Pancreas (tissue), 10 donors: ENCODE measurements around the gene PSD4. TPM values are rescaled to one million over a fixed set of nuclear protein-coding genes. Genes with fewer than 3 reads are reported as not detected.

Source experiments
- ATAC-seq, 4 donors: fragments of 200-7000 bp; cut with Tn5 transposase; one replicate each; pipeline versions ENCODE4 v1.8.0 to v1.9.1; 2020; ENCODE audit warnings: mild to moderate bottlenecking in 4 of 4, moderate library complexity in 4 of 4
- DNase-seq, 6 donors: peaks; one replicate each; pipeline ENCODE4 v3.0.0-alpha.2; 2020
- FAIRE-seq: peaks from 2 replicates; lab custom pipeline; 2012; peaks lifted over from hg19 to GRCh38; lab: Jason Lieb, UNC
- H3K27ac ChIP-seq, 4 donors: fragments of 200-600 bp; sonication (generic); 1 replicate in 3 of 4; 2 replicates in 1 of 4; pipeline versions ENCODE4 v1.5.0 to v1.8.0; 2020
- H3K27me3 ChIP-seq, 4 donors: fragments of 200-600 bp; one replicate each; pipeline ENCODE4 v1.8.0; 2021
- H3K36me3 ChIP-seq, 3 donors: fragments of 200-600 bp; sonication (generic) in 1 of 3; one replicate each; pipeline versions ENCODE4 v1.5.0 to v1.8.0; 2020 to 2021
- H3K4me1 ChIP-seq, 3 donors: fragments of 200-600 bp; one replicate each; pipeline ENCODE4 v1.8.0; 2021
- H3K4me3 ChIP-seq, 4 donors: fragments of 200-600 bp; sonication (generic) in 2 of 4; one replicate each; pipeline versions ENCODE4 v1.5.0 to v1.8.0; 2020 to 2021
- H3K9me3 ChIP-seq, 4 donors: fragments of 200-600 bp; one replicate each; pipeline ENCODE4 v1.8.0; 2021
- CTCF ChIP-seq, 4 donors: fragments of 200-600 bp; sonication (generic) in 3 of 4; IDR thresholded peaks; one replicate each; pipeline versions ENCODE4 v1.5.0 to v1.8.0; 2021; ENCODE audit warnings: antibody characterized with exemption in 4 of 4
- WGBS, 2 donors: extraction: QIAGEN DNeasy Blood & Tissue Kit; methylation state at CpG; one replicate each; pipeline ENCODE4 v1.1.7; 2013; 5-methylcytosine and 5-hydroxymethylcytosine counted together
- intact Hi-C, 3 donors: fragments of 100-400 bp; cut with DNase I; formaldehyde crosslinking; loops; one replicate each; pipeline versions ENCODE4 v1.11.1 to v1.14.2; 2022
- polyA plus RNA-seq, 2 donors: library from polyadenylated mRNA; stranded (reverse); fragments of 200-250 nt; gene quantifications; one replicate each; pipeline ENCODE4 v1.2.3, GENCODE V29; 2013
- total RNA-seq, 6 donors: library from RNA; stranded (reverse); fragmentation: NEBNext Ultra II Directional in 4 of 6; extraction: Animal tissue kit (Norgen Biotek cat#: 25700) in 4 of 6; gene quantifications; one replicate each; pipeline versions ENCODE4 v1.2.1 to v1.2.4, GENCODE V29; 2021 to 2023
- donor health status: healthy with polysubstance abuse.
- donor health status: DM: no; HTN: no; CAD: no; lungs with moderate emphysema.
- donor health status: DM: no; HTN: no; CAD: no.
- donor health status: control.
- donor health status: control.
- donor health status: Bipolar disorder and iron deficiency.
- donor health status: DM: yes; HTN: yes; CAD: no.
- donor health status: DM: no; HTN: no; CAD: no.
- donor health status: DM: no; HTN: no; CAD: no.
- donor health status: DM: yes; HTN: yes; CAD: no.

The PSD4 gene
- total and polyA plus RNA-seq, 8 donors: 15.9 to 37.6 (median 26.0) TPM

GRCh38 chr2:113248997-113249770 lies 75.4 kb downstream of the PSD4 start:
- no peaks in the 10 kb centered on the region for H3K27me3 ChIP-seq
- intact Hi-C loops: loop anchor here in 1 of 3 donors (2.0 kb wide), 1 partner anchor 122 kb away; no protein-coding TSS in a partner anchor
- DNase-seq (peak; percentile 61 to 85 (median 80)), ATAC-seq (peak; percentile 84 to 97 (median 92)), FAIRE-seq (no peak)
- WGBS, 2 donors: 28 to 37% methylated on average over 10 of the region's 10 CpGs
- no peaks in the 10 kb centered on the region for H3K9me3 ChIP-seq
- TF ChIP-seq CTCF (IDR thresholded peaks at IDR 0.05): peak; percentile 78 to 92 (median 88)
- no peak overlapping the region for H3K4me3 ChIP-seq
- H3K4me1 ChIP-seq: peaks cover 0 to 3% (median 0%) of the 10 kb centered on the region in 3 donors
- H3K27ac ChIP-seq: no peak overlapping the region
- H3K36me3 ChIP-seq: no peaks in the 10 kb centered on the region

GRCh38 chr2:113251118-113251517 lies 77.3 kb downstream of the PSD4 start:
- Histone ChIP-seq H3K4me1 (peaks cover 0 to 3% (median 0%) of the 10 kb centered on the region in 3 donors), H3K4me3 (no peak overlapping the region), H3K27me3 (no peaks in the 10 kb centered on the region), H3K9me3 (no peaks in the 10 kb centered on the region), H3K36me3 (no peaks in the 10 kb centered on the region), H3K27ac (no peak overlapping the region)
- ATAC-seq (no peak), FAIRE-seq (no peak), DNase-seq (no peak)
- intact Hi-C loops: loop anchor here in 2 of 3 donors (10.0 kb wide), 1 partner anchor 114 kb away; no protein-coding TSS in a partner anchor
- 61 to 77% methylated on average over 7 of the region's 7 CpGs for WGBS, 2 donors
- TF ChIP-seq CTCF (IDR thresholded peaks at IDR 0.05): no peak

GRCh38 chr2:113252047-113252590 lies 78.3 kb downstream of the PSD4 start:
- H3K4me3 ChIP-seq: no peak overlapping the region
- no peak overlapping the region for H3K27ac ChIP-seq
- H3K4me1 ChIP-seq: peaks cover 0 to 3% (median 0%) of the 10 kb centered on the region in 3 donors
- FAIRE-seq (no peak), ATAC-seq (no peak), DNase-seq (no peak)
- no peaks in the 10 kb centered on the region for H3K9me3 ChIP-seq
- H3K36me3 ChIP-seq: no peaks in the 10 kb centered on the region
- no peaks in the 10 kb centered on the region for H3K27me3 ChIP-seq
- intact Hi-C loops: loop anchor here in 2 of 3 donors (10.0 kb wide), 1 partner anchor 113 kb away; no protein-coding TSS in a partner anchor
- TF ChIP-seq CTCF (IDR thresholded peaks at IDR 0.05): no peak
- WGBS, 2 donors: 88 to 96% methylated on average over 3 of the region's 3 CpGs

- intact Hi-C loops: loop anchor here in 2 of 3 donors (10.0 kb wide), 1 partner anchor 111 kb away; no protein-coding TSS in a partner anchor
- 74 to 86% methylated on average over 4 of the region's 4 CpGs for WGBS, 2 donors
- DNase-seq (no peak), FAIRE-seq (no peak), ATAC-seq (no peak)
- no peak overlapping the region for H3K27ac ChIP-seq
- H3K4me1 ChIP-seq: peaks cover 0 to 3% (median 0%) of the 10 kb centered on the region in 3 donors
- H3K36me3 ChIP-seq: no peaks in the 10 kb centered on the region
- H3K9me3 ChIP-seq: no peaks in the 10 kb centered on the region
- TF ChIP-seq CTCF (IDR thresholded peaks at IDR 0.05): no peak
- H3K4me3 ChIP-seq: no peak overlapping the region
- no peaks in the 10 kb centered on the region for H3K27me3 ChIP-seq
Measured at GRCh38 chr2:113253453-113253852, 79.7 kb downstream of the PSD4 start.
